Activated B cell treated with CpG ODN at 0.5 μM for 24 hours (primary cell): ENCODE measurements around the gene TXNDC11. TPM values are rescaled to one million over a fixed set of nuclear protein-coding genes. Genes with fewer than 3 reads are reported as not detected.

Experiments
- ATAC-seq: fragments of 200-7000 bp; cut with Tn5 transposase; one replicate; pipeline ENCODE4 v1.10.0; 2021; ENCODE audit warnings: low read depth, mild to moderate bottlenecking, moderate library complexity
- CTCF ChIA-PET: fragments of 350-600 bp; sonication (Branson Sonifier 250); formaldehyde crosslinking; loops from one replicate; lab custom pipeline; 2021; ENCODE audit warnings: antibody characterized with exemption; lab: Charles Lee
- POLR2A ChIA-PET: fragments of 350-600 bp; sonication (Branson Sonifier 250); formaldehyde crosslinking; loops from one replicate; lab custom pipeline; 2021; ENCODE audit warnings: antibody characterized with exemption; lab: Charles Lee
- DNase-seq: peaks from one replicate; pipeline ENCODE4 v3.0.0; 2022
- H3K27ac Mint-ChIP-seq: one replicate; pipeline ENCODE4 v1.8.0; 2020; ENCODE audit warnings: mixed read lengths
- H3K27me3 Mint-ChIP-seq: one replicate; pipeline ENCODE4 v1.8.0; 2021; ENCODE audit warnings: mixed read lengths
- H3K36me3 Mint-ChIP-seq: one replicate; pipeline ENCODE4 v1.8.0; 2021; ENCODE audit warnings: low read depth, mixed read lengths
- H3K4me1 Mint-ChIP-seq: one replicate; pipeline ENCODE4 v1.8.0; 2021; ENCODE audit warnings: mixed read lengths
- H3K4me3 Mint-ChIP-seq: one replicate; pipeline ENCODE4 v1.8.0; 2020; ENCODE audit warnings: mild to moderate bottlenecking, mixed read lengths
- H3K9me3 Mint-ChIP-seq: one replicate; pipeline ENCODE4 v1.8.0; 2020; ENCODE audit warnings: mixed read lengths
- intact Hi-C: fragments of 100-400 bp; cut with micrococcal nuclease; formaldehyde crosslinking; loops from one replicate; pipeline ENCODE4 v1.15.1; 2024
- total RNA-seq: library from RNA; stranded (reverse); gene quantifications from 2 replicates; pipeline ENCODE4 v1.2.3, GENCODE V29; 2022
- TF ChIP-seq, protein P1 (sequence below): fragments of 200-600 bp; IDR thresholded peaks from one replicate; pipeline ENCODE4 v1.8.0; 2022; ENCODE audit warnings: antibody characterized with exemption, mild to moderate bottlenecking

The TXNDC11 gene
- total RNA-seq, 1 donor from 2014 or later: 63.2 TPM

DNA sequence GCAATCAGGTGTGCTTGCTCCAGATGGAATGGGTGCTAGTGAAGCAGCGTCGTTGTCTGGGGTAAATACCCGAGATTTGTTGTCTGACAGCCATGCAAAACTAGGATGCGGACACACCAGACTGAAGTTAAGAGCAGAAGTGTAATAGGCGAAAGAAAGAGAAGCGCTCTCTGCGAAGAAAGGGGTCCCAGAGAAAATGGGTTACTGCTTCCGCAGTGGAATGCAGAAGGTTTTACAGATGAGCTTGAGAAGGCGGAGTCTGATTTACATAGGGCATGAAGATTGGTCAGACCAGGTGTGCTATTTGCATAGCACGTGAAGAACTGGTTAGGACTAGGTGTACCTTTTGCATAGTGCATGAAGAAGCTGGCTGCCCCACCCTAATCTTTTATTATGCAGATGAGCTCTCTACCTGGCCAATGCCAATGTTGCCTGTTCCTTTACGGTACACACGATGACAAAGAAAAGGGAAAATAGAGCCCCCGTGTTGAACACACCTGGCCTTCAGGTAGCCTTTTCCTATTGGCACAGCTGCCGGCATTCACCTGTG lies 106.4 kb downstream of the TXNDC11 start:
- ATAC-seq (no peak), DNase-seq (no peak)
- no peaks in the 10 kb centered on the region for H3K27me3 Mint-ChIP-seq
- H3K27ac Mint-ChIP-seq: no peak overlapping the region
- intact Hi-C loops: no loop called here
- H3K9me3 Mint-ChIP-seq: no peaks in the 10 kb centered on the region
- CTCF ChIA-PET: interaction anchor here (1.1 to 1.9 kb wide), 3 partner anchors 104 to 229 kb away, joined by 3 to 7 read pairs (median 3); no protein-coding TSS in a partner anchor
- POLR2A ChIA-PET: interaction anchor here (0.6 to 1.3 kb wide), 3 partner anchors 15 to 142 kb away, joined by 3 to 4 read pairs (median 3); no protein-coding TSS in a partner anchor
- H3K4me3 Mint-ChIP-seq: no peak overlapping the region
- TF ChIP-seq, protein P1, sequence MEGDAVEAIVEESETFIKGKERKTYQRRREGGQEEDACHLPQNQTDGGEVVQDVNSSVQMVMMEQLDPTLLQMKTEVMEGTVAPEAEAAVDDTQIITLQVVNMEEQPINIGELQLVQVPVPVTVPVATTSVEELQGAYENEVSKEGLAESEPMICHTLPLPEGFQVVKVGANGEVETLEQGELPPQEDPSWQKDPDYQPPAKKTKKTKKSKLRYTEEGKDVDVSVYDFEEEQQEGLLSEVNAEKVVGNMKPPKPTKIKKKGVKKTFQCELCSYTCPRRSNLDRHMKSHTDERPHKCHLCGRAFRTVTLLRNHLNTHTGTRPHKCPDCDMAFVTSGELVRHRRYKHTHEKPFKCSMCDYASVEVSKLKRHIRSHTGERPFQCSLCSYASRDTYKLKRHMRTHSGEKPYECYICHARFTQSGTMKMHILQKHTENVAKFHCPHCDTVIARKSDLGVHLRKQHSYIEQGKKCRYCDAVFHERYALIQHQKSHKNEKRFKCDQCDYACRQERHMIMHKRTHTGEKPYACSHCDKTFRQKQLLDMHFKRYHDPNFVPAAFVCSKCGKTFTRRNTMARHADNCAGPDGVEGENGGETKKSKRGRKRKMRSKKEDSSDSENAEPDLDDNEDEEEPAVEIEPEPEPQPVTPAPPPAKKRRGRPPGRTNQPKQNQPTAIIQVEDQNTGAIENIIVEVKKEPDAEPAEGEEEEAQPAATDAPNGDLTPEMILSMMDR: no peak
- no peaks in the 10 kb centered on the region for H3K36me3 Mint-ChIP-seq
- H3K4me1 Mint-ChIP-seq: peaks cover 15% of the 10 kb centered on the region

DNA sequence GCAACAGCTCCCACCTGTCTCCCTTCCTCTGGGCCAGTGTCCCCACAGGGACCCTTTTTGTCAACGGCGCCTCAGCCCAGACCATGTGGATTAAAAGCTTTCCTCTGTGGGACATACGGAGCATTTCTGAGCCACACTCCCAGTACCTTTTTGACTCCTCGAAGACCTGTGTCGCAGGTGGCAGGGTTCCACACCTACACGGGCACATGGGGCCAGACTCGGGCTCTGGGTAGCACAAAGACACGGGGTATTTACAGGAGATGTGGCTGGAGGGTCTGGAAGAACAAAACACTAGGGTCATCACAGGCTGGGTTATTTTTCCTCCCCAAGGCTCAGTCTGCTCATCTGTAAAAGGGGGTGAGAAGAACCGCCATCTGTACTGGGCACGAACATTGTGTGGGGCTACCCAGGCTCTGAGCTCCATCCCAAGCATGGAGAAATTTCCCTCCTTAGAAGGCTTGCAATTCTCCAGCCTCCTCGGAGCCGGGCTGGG lies 106.9 kb downstream of the TXNDC11 start:
- Mint-ChIP-seq H3K36me3 (no peaks in the 10 kb centered on the region), H3K27me3 (no peaks in the 10 kb centered on the region), H3K4me1 (peaks cover 15% of the 10 kb centered on the region), H3K27ac (no peak overlapping the region), H3K9me3 (no peaks in the 10 kb centered on the region), H3K4me3 (no peak overlapping the region)
- TF ChIP-seq, protein P1: no peak
- POLR2A ChIA-PET: interaction anchor here (0.6 to 1.3 kb wide), 4 partner anchors 14 to 141 kb away, joined by 3 to 7 read pairs (median 4); no protein-coding TSS in a partner anchor
- intact Hi-C loops: no loop called here
- CTCF ChIA-PET: interaction anchor here (1.1 to 1.9 kb wide), 3 partner anchors 104 to 229 kb away, joined by 3 to 7 read pairs (median 3); no protein-coding TSS in a partner anchor
- no peak for DNase-seq
- ATAC-seq: no peak

DNA sequence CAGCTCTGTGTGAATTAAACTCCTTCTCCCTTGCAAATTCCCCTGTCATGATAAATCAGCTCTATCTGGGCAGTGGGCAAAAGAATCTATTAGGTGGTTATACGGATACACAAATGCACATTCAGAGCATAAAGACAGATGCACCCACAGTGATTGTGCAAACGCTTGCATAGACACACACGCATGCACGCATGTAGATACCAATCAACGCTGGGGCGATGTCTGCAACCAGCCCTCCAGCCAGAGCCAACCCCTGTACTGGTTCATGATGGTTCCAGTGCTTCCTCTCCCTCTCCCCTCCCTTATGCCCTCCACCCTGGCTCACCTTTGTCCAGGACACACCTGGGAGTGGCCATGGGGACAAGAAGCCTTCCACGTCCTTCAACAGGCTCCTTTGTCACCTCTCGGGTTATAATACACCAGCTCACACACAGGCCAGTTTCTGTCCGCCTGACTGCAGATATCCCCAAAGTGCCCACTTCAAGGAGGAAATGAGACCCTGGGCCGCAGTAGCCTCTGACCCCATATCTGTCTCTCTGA lies 107.5 kb downstream of the TXNDC11 start:
- CTCF ChIA-PET: interaction anchor here (1.1 kb wide), 1 partner anchor 228 kb away, joined by 3 read pairs; no protein-coding TSS in a partner anchor
- intact Hi-C loops: no loop called here
- POLR2A ChIA-PET: interaction anchor here (0.5 to 1.3 kb wide), 4 partner anchors 14 to 141 kb away, joined by 3 to 7 read pairs (median 5); no protein-coding TSS in a partner anchor
- no peaks in the 10 kb centered on the region for H3K36me3 Mint-ChIP-seq
- no peaks in the 10 kb centered on the region for H3K9me3 Mint-ChIP-seq
- no peaks in the 10 kb centered on the region for H3K27me3 Mint-ChIP-seq
- DNase-seq (no peak), ATAC-seq (no peak)
- TF ChIP-seq, protein P1: no peak
- H3K27ac Mint-ChIP-seq: no peak overlapping the region
- H3K4me3 Mint-ChIP-seq: no peak overlapping the region
- H3K4me1 Mint-ChIP-seq: peaks cover 21% of the 10 kb centered on the region

DNA sequence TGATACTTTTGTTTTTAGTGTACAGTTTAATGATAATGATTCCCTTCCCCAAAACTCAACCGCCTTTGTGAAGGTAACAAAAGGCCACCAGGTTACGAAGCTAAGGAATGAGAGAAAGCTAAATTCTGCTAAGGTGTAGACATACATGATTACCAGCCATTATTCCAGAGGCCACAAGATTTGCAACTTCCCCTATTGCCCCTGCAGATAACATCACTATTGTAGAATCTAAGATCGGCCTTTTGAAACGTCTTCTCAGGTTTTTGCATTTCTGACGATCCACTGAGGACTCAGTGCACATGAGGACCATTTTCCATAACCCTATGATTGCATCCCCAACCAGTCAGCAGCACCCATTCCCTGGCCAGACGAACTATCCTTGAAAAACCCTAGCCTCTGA lies 108.3 kb downstream of the TXNDC11 start:
- CTCF ChIA-PET: no interaction called here
- POLR2A ChIA-PET: no interaction called here
- DNase-seq: no peak
- TF ChIP-seq, protein P1: no peak
- Mint-ChIP-seq H3K36me3 (no peaks in the 10 kb centered on the region), H3K4me1 (peaks cover 29% of the 10 kb centered on the region), H3K4me3 (no peak overlapping the region), H3K9me3 (no peaks in the 10 kb centered on the region), H3K27ac (no peak overlapping the region), H3K27me3 (no peaks in the 10 kb centered on the region)
- no peak for ATAC-seq
- intact Hi-C loops: no loop called here

DNA sequence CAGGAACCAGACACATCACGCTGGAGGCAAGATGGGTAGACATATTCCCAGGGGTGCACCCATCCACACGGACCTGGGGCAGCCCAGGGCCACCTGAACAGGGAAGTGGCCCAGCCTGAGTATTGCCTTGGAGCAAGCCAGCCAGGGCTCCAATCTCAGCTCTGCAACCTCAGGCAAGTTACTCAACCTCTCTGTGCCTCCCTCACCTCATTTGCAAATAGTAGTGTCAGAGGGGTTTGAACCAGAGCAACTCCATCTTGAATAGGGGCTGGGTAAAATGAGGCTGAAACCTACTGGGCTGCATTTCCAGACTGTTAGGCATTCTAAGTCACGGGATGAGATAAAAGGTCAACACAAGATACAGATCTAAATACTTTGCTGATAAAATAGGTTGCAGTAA lies 109.5 kb downstream of the TXNDC11 start:
- intact Hi-C loops: no loop called here
- no peak for ATAC-seq
- H3K4me3 Mint-ChIP-seq: no peak overlapping the region
- no peaks in the 10 kb centered on the region for H3K36me3 Mint-ChIP-seq
- H3K27me3 Mint-ChIP-seq: no peaks in the 10 kb centered on the region
- TF ChIP-seq, protein P1: no peak
- ChIA-PET POLR2A (no interaction called here), CTCF (no interaction called here)
- peaks cover 36% of the 10 kb centered on the region for H3K4me1 Mint-ChIP-seq
- H3K9me3 Mint-ChIP-seq: no peaks in the 10 kb centered on the region
- H3K27ac Mint-ChIP-seq: no peak overlapping the region
- no peak for DNase-seq
